Measurements from ENCODE around the gene CFAP221. TPM values are rescaled to one million over a fixed set of nuclear protein-coding genes. Genes with fewer than 3 reads are reported as not detected.
"Not testable (repeated sequence)": the region's sequence is repeated elsewhere in the genome, so short reads cannot be mapped to it uniquely, and the experiment has no call there.

Gene CFAP221
- total and polyA plus RNA-seq, 2 donors (not counting 3 experiments of a cell fraction or from before 2014, with no cell fraction given) = 0.06 TPM; not detected in 1

- no peaks in the 10 kb centered on the region for H3K9me3 ChIP-seq (replicated peaks; ENCODE audit: control insufficient read depth, insufficient read depth, low read length)
- no peak overlapping the region for H2AFZ ChIP-seq (ENCODE audit: low read depth, low read length)
- H4K20me1 ChIP-seq (replicated peaks; ENCODE audit: control insufficient read depth, extremely low read depth, insufficient read depth, low read length) = no peaks in the 10 kb centered on the region
- peaks cover 0 to 6% of the 10 kb centered on the region in 2 experiments for H3K27me3 ChIP-seq (ENCODE audit: control insufficient read depth in 2 of 2, insufficient read depth in 2 of 2, low read length in 2 of 2)
- H3K27ac ChIP-seq (ENCODE audit: insufficient read depth, low read depth, low read length) = no peak overlapping the region
- no peak for DNase-seq (ENCODE audit: low read depth, low spot score)
- dilution Hi-C loops (cut with MboI; ENCODE audit: extremely low pct_ligation_motif_present, low sequenced_read_pairs) = no loop called here
- FAIRE-seq = no peak
- H3K4me1 ChIP-seq (ENCODE audit: control insufficient read depth, extremely low read depth, insufficient read depth, low read length) = no peaks in the 10 kb centered on the region
- H3K9ac ChIP-seq (replicated peaks; ENCODE audit: extremely low read depth, insufficient read depth, low read length) = no peak overlapping the region
- no peak overlapping the region for H3K4me3 ChIP-seq (replicated peaks in 1 of 3; ENCODE audit: insufficient read depth in 1 of 3, low read depth in 1 of 3, low read length in 3 of 3)
- H3K79me2 ChIP-seq (ENCODE audit: control insufficient read depth, insufficient read depth, low read length) = no peaks in the 10 kb centered on the region
- no peak overlapping the region for H3K4me2 ChIP-seq (ENCODE audit: insufficient read depth, low read length)
- no peaks in the 10 kb centered on the region for H3K9me1 ChIP-seq (replicated peaks; ENCODE audit: control insufficient read depth, extremely low read depth, insufficient read depth, low read length)
- H3K36me3 ChIP-seq (ENCODE audit: control insufficient read depth in 2 of 2, extremely low read depth in 1 of 2, insufficient read depth in 2 of 2, low read length in 2 of 2) = no peaks in the 10 kb centered on the region
- BruUV-seq (replicated peaks) = no TSS peak
- intact Hi-C loops (cut with micrococcal nuclease) = no loop called here
- CTCF ChIA-PET = no interaction called here
- no peak for TF ChIP-seq POLR2AphosphoS5 (IDR thresholded peaks at IDR 0.05; ENCODE audit: insufficient read depth, low read depth, low read length)
- no peak for TF ChIP-seq CTCF (IDR thresholded peaks at IDR 0.05; ENCODE audit: extremely low read depth in 1 of 2, insufficient read depth in 1 of 2, low read depth in 1 of 2, low read length in 2 of 2)
- TF ChIP-seq MAX (IDR thresholded peaks at IDR 0.05; ENCODE audit: insufficient read depth, insufficient read length) = no peak
- POLR2A ChIA-PET = no interaction called here
Measured at GRCh38 chr2:119609337-119609736, 65.1 kb downstream of the CFAP221 start.

- intact Hi-C loops (cut with micrococcal nuclease); dilution Hi-C loops (cut with MboI; ENCODE audit: extremely low pct_ligation_motif_present, low sequenced_read_pairs); DNase-seq (ENCODE audit: low read depth, low spot score); H2AFZ ChIP-seq (ENCODE audit: low read depth, low read length); H3K27ac ChIP-seq (ENCODE audit: insufficient read depth, low read depth, low read length); H3K79me2 ChIP-seq (ENCODE audit: control insufficient read depth, insufficient read depth, low read length); H3K9ac ChIP-seq (replicated peaks; ENCODE audit: extremely low read depth, insufficient read depth, low read length); POLR2A ChIA-PET; H3K36me3 ChIP-seq (ENCODE audit: control insufficient read depth in 2 of 2, extremely low read depth in 1 of 2, insufficient read depth in 2 of 2, low read length in 2 of 2); CTCF ChIA-PET; H3K27me3 ChIP-seq (ENCODE audit: control insufficient read depth in 2 of 2, insufficient read depth in 2 of 2, low read length in 2 of 2); H4K20me1 ChIP-seq (replicated peaks; ENCODE audit: control insufficient read depth, extremely low read depth, insufficient read depth, low read length); BruUV-seq (replicated peaks); H3K9me1 ChIP-seq (replicated peaks; ENCODE audit: control insufficient read depth, extremely low read depth, insufficient read depth, low read length); H3K9me3 ChIP-seq (replicated peaks; ENCODE audit: control insufficient read depth, insufficient read depth, low read length); H3K4me2 ChIP-seq (ENCODE audit: insufficient read depth, low read length); H3K4me1 ChIP-seq (ENCODE audit: control insufficient read depth, extremely low read depth, insufficient read depth, low read length); H3K4me3 ChIP-seq (replicated peaks in 1 of 3; ENCODE audit: insufficient read depth in 1 of 3, low read depth in 1 of 3, low read length in 3 of 3); FAIRE-seq: not testable (repeated sequence)
Measured at GRCh38 chr2:119614140-119614539, 69.9 kb downstream of the CFAP221 start.

Measured in endothelial cell of umbilical vein (primary cell).